HepG2 (cell line): ENCODE data around the gene AGPAT2. TPM values are rescaled to one million over a fixed set of nuclear protein-coding genes. Genes with fewer than 3 reads are reported as not detected.

ENCODE experiments used
- BRD4 ChIP-seq: sonication (generic); formaldehyde crosslinking; IDR thresholded peaks from 2 replicates; pipeline ENCODE4 v1.4.0; 2020; ENCODE audit warnings: missing genetic modification reagents
- HNF4G ChIP-seq, 2 experiments: sonication (generic) in 1 of 2; formaldehyde crosslinking in 1 of 2; IDR thresholded peaks; 2 replicates each; pipeline versions ENCODE4 v1.4.0 to v1.6.1; 2011 to 2020; ENCODE audit warnings: borderline replicate concordance in 2 of 2, low read depth in 2 of 2, mild to moderate bottlenecking in 2 of 2, low read length in 1 of 2, missing genetic modification reagents in 1 of 2, moderate library complexity in 1 of 2
- HNRNPK ChIP-seq: fragments of 200-400 bp; formaldehyde crosslinking; IDR thresholded peaks from 2 replicates; pipeline ENCODE4 v1.6.1; 2018; ENCODE audit warnings: low read length, low read depth, moderate library complexity, mild to moderate bottlenecking; ENCODE audit not compliant: poor library complexity, severe bottlenecking
- JUN ChIP-seq: sonication (generic); formaldehyde crosslinking; IDR thresholded peaks from 2 replicates; pipeline ENCODE4 v1.4.0; 2020; ENCODE audit warnings: mild to moderate bottlenecking, missing genetic modification reagents
- KLF13 ChIP-seq: sonication (generic); formaldehyde crosslinking; IDR thresholded peaks from 2 replicates; pipeline ENCODE4 v1.4.0; 2020; ENCODE audit warnings: mild to moderate bottlenecking, missing genetic modification reagents
- MLLT10 ChIP-seq: sonication (generic); formaldehyde crosslinking; IDR thresholded peaks from 2 replicates; pipeline ENCODE4 v1.4.0; 2020; ENCODE audit warnings: missing genetic modification reagents
- SYNCRIP ChIP-seq: fragments of 200-400 bp; formaldehyde crosslinking; IDR thresholded peaks from 2 replicates; pipeline ENCODE4 v1.6.1; 2018; ENCODE audit warnings: mild to moderate bottlenecking, low read depth, low read length; ENCODE audit not compliant: insufficient read depth
- ZNF329 ChIP-seq: sonication (generic); formaldehyde crosslinking; IDR thresholded peaks from 2 replicates; pipeline ENCODE4 v1.9.0; 2021; ENCODE audit warnings: low read depth, mild to moderate bottlenecking, missing genetic modification reagents
- ZNF484 ChIP-seq: sonication (generic); formaldehyde crosslinking; IDR thresholded peaks from 2 replicates; pipeline ENCODE4 v1.5.1; 2020; ENCODE audit warnings: mild to moderate bottlenecking, low read depth, missing genetic modification reagents, borderline replicate concordance
- ZNF709 ChIP-seq: sonication (generic); formaldehyde crosslinking; IDR thresholded peaks from 2 replicates; pipeline ENCODE4 v1.5.0; 2020; ENCODE audit warnings: mild to moderate bottlenecking, missing genetic modification reagents
- ZNF776 ChIP-seq: sonication (generic); formaldehyde crosslinking; IDR thresholded peaks from 2 replicates; pipeline ENCODE4 v1.4.0; 2020; ENCODE audit warnings: mild to moderate bottlenecking, missing genetic modification reagents
- polyA plus RNA-seq, 8 experiments: library from polyadenylated mRNA; depleted of rRNA in 3 of 8; stranded (reverse) in 7 of 8; unstranded in 1 of 8; fragments of >200 nt; fragmentation: Illumina TruSeq in 4 of 8; extraction: Trizol in 4 of 8; gene quantifications; 2 replicates each; pipeline versions ENCODE4 v1.2.1 to v1.2.3, GENCODE V29; 2011 to 2016; ENCODE audit warnings: low read depth in 4 of 8, missing spikeins in 1 of 8, mixed read lengths in 1 of 8; ENCODE audit not compliant: insufficient read depth in 1 of 8
- total RNA-seq, 5 experiments: library from RNA; depleted of rRNA; stranded (reverse); fragments of >200 nt; fragmentation: Illumina TruSeq; extraction: Trizol; gene quantifications; 2 replicates each; pipeline ENCODE4 v1.2.3, GENCODE V29; 2016; ENCODE audit warnings: low read depth in 1 of 5
- TF ChIP-seq, protein P1 (sequence below): sonication (generic); formaldehyde crosslinking; IDR thresholded peaks from 2 replicates; pipeline ENCODE4 v1.4.0; 2020; ENCODE audit warnings: mild to moderate bottlenecking, missing genetic modification reagents
- TF ChIP-seq, protein P2 (sequence below): sonication (generic); formaldehyde crosslinking; IDR thresholded peaks from 2 replicates; pipeline ENCODE4 v1.4.0; 2020; ENCODE audit warnings: missing genetic modification reagents
- TF ChIP-seq, protein P3 (sequence below): sonication (generic); formaldehyde crosslinking; IDR thresholded peaks from 2 replicates; pipeline ENCODE4 v1.4.0; 2020; ENCODE audit warnings: mild to moderate bottlenecking, missing genetic modification reagents

Gene AGPAT2
- total and polyA plus RNA-seq, 2 of the 13 experiments (the other 11 are each of a cell fraction or from before 2014, with no cell fraction given) = 3.9 to 25.8 TPM

DNA sequence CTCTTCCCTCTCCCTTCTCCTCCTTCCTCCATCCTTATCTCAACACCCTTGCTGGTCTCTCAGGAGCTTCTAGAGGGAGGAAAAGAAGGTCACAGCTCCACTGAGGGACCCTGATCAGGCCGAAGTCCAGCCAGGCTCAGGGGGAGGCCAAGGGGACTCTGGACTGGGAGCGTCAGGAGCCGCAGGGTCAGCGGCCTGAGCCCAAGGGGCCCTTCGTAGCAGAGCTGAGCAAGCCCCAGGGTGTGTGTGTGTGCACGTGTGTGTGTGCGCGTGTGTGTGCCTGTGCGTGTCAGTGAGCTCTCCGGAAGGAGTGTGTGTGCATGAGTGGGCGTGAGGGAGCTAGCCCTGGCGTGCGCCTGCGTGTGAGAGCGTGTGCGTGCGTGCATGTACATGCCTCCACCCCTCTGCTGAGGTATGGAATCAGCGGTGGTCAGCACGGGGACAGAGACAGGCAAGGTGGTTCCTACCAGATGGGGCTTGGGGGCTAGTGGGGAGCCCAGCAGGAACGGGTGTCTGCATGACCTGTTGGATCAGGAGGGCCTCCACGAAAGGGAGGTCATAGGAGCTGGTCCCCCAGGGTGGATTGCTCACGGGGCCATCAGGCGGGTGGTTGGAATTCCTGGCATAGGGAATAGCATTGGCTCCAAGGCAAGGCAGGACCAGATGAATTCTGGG is 10.0 kb upstream of the AGPAT2 start (continued):
- TF ChIP-seq, protein P1, sequence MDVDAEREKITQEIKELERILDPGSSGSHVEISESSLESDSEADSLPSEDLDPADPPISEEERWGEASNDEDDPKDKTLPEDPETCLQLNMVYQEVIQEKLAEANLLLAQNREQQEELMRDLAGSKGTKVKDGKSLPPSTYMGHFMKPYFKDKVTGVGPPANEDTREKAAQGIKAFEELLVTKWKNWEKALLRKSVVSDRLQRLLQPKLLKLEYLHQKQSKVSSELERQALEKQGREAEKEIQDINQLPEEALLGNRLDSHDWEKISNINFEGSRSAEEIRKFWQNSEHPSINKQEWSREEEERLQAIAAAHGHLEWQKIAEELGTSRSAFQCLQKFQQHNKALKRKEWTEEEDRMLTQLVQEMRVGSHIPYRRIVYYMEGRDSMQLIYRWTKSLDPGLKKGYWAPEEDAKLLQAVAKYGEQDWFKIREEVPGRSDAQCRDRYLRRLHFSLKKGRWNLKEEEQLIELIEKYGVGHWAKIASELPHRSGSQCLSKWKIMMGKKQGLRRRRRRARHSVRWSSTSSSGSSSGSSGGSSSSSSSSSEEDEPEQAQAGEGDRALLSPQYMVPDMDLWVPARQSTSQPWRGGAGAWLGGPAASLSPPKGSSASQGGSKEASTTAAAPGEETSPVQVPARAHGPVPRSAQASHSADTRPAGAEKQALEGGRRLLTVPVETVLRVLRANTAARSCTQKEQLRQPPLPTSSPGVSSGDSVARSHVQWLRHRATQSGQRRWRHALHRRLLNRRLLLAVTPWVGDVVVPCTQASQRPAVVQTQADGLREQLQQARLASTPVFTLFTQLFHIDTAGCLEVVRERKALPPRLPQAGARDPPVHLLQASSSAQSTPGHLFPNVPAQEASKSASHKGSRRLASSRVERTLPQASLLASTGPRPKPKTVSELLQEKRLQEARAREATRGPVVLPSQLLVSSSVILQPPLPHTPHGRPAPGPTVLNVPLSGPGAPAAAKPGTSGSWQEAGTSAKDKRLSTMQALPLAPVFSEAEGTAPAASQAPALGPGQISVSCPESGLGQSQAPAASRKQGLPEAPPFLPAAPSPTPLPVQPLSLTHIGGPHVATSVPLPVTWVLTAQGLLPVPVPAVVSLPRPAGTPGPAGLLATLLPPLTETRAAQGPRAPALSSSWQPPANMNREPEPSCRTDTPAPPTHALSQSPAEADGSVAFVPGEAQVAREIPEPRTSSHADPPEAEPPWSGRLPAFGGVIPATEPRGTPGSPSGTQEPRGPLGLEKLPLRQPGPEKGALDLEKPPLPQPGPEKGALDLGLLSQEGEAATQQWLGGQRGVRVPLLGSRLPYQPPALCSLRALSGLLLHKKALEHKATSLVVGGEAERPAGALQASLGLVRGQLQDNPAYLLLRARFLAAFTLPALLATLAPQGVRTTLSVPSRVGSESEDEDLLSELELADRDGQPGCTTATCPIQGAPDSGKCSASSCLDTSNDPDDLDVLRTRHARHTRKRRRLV (CRISPR knock-in tag) = no peak
- TF ChIP-seq ZNF329 (CRISPR knock-in tag) (no peak), JUN (no peak), HNF4G (IDR thresholded peaks at IDR 0.05; ENCODE audit: borderline replicate concordance, low read depth, low read length) (peak; percentile 96), HNF4G (CRISPR knock-in tag; IDR thresholded peaks at IDR 0.05; ENCODE audit: borderline replicate concordance, low read depth) (peak; percentile 98), MLLT10 (CRISPR knock-in tag) (no peak), SYNCRIP (no peak), KLF13 (CRISPR knock-in tag) (no peak), BRD4 (CRISPR knock-in tag) (peak; percentile 61; the same call in 1 of the 2 replicates), ZNF776 (CRISPR knock-in tag) (no peak), ZNF484 (CRISPR knock-in tag) (no peak), ZNF709 (no peak), HNRNPK (peak; percentile 21)
- TF ChIP-seq, protein P2, sequence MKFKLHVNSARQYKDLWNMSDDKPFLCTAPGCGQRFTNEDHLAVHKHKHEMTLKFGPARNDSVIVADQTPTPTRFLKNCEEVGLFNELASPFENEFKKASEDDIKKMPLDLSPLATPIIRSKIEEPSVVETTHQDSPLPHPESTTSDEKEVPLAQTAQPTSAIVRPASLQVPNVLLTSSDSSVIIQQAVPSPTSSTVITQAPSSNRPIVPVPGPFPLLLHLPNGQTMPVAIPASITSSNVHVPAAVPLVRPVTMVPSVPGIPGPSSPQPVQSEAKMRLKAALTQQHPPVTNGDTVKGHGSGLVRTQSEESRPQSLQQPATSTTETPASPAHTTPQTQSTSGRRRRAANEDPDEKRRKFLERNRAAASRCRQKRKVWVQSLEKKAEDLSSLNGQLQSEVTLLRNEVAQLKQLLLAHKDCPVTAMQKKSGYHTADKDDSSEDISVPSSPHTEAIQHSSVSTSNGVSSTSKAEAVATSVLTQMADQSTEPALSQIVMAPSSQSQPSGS (CRISPR knock-in tag) = no peak
- TF ChIP-seq, protein P3, sequence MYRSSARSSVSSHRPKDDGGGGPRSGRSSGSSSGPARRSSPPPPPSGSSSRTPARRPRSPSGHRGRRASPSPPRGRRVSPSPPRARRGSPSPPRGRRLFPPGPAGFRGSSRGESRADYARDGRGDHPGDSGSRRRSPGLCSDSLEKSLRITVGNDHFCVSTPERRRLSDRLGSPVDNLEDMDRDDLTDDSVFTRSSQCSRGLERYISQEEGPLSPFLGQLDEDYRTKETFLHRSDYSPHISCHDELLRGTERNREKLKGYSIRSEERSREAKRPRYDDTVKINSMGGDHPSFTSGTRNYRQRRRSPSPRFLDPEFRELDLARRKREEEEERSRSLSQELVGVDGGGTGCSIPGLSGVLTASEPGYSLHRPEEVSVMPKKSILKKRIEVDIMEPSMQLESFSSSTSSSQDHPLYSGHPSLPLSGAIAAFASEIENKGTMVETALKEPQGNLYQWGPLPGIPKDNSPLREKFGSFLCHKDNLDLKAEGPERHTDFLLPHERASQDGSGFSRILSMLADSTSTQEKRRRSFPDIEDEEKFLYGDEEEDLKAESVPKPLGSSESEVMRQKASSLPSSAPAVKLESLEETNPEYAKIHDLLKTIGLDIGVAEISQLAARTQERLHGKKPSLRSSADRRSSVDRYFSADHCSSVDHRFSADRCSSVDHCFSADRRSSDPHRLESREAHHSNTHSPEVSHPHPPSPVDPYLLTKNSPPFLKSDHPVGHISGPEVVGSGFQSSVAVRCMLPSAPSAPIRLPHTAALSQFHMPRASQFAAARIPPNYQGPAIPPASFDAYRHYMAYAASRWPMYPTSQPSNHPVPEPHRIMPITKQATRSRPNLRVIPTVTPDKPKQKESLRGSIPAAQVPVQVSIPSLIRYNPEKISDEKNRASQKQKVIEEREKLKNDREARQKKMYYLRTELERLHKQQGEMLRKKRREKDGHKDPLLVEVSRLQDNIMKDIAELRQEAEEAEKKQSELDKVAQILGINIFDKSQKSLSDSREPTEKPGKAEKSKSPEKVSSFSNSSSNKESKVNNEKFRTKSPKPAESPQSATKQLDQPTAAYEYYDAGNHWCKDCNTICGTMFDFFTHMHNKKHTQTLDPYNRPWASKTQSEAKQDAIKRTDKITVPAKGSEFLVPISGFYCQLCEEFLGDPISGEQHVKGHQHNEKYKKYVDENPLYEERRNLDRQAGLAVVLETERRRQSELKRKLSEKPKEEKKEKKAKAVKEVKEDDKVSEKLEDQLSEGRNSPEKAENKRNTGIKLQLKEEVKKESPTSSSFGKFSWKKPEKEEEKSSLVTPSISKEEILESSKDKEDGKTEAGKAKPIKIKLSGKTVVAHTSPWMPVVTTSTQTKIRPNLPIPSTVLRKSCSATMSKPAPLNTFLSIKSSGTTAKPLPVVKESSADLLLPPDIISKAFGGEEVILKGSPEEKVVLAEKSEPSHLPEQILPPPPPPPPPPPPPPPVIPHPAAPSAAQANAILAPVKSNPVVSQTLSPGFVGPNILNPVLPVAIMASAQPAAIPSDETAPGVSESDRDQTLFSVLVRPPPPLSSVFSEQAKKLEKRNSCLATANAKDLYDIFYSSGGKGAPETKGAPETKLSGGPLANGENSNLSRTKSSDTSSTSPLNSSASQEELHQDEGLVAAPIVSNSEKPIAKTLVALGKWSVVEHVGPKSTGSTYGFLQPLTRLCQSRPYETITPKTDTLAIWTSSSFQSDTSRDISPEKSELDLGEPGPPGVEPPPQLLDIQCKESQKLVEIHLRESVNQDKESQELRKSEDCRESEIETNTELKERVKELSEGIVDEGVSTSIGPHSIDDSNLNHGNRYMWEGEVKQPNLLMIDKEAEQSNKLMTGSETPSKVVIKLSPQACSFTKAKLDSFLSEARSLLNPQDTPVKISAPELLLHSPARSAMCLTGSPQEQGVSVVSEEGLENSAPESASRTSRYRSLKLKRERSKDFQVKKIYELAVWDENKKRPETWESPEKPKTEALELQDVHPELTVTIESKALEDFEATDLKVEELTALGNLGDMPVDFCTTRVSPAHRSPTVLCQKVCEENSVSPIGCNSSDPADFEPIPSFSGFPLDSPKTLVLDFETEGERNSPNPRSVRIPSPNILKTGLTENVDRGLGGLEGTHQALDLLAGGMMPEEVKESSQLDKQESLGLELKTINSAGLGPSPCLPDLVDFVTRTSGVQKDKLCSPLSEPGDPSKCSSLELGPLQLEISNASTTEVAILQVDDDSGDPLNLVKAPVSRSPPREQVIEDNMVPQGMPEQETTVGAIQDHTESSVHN (CRISPR knock-in tag) = no peak
